Fibroblast of skin of scalp (primary cell): Measurements from ENCODE around the gene ANO8.
A peak's percentile ranks its signal among the peaks of the same experiment; 100 is the strongest.
"Not testable (repeated sequence)": the region's sequence is repeated elsewhere in the genome, so short reads cannot be mapped to it uniquely, and the experiment has no call there.

Experiments used
- DNase-seq: peaks from one replicate; pipeline ENCODE4 v3.0.0-alpha.2; 2013

Gene ANO8

DNA sequence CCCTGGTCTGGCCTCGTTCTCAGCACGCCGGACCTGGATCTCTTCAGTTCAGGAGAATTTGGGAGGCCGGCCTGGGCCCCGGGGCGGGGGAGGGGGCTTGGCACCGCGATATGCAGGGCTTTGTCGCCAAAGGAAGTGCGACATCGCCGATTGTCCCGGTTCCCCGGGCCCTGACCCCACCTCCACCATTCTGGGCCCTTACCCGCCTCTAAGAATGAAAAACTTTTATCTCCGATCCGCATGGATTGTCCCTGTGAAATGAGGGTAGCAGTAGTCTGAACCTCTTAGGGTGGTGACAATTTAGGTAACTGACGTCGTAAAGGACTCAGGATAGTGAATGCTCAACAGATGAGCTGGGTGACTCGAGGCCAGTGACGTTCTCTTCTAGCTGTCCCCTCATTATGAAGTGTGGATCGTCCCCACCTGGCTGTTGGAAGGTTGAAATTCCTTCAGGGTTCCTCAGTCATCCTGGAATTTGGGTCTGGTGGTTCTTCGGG, 24.6 kb downstream of the ANO8 start:
- DNase-seq = no peak

DNA sequence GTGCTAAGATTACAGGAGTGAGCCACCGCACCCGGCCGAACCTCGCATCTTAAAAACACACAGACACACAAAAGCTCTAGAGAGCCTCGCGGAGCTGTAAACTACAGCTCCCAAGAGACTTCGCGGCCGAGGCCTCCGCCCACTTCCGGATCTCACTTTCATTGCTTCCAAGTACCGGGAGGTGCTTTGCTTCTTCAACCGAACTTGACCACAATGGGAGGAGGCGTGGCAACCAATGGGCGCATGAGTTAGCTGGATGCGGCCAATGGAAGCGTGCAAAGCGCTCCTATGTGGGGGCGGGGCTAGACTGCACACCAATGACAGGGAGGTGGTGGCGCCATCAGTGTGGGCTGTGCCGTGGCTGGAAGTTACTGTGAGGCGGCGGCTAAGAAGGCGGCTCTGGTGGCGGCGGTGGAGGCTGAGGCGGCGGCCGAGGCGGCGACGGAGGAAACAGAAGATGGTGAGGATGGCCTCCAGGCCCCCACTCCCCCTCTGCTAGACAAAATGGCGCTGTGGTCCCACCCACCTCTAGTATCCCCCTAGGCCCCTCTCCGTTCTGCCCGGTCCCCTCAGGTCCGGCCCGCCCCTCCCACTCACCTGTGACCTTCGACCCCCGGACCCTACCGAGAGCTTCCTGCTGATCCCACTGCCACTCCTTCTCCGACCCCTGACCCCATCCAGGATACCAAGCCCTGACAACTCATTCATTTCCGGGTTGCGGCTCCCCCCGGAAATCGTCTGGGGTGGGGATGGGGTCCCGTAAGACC, 25.3 kb downstream of the ANO8 start, which contains the start of gene DDA1:
Gene DDA1 (plus strand): TSS at position 366 of the 767 bp plus-strand sequence. CDS start 92 bp downstream, at position 458.
- DNase-seq = peak; percentile 100

DNA sequence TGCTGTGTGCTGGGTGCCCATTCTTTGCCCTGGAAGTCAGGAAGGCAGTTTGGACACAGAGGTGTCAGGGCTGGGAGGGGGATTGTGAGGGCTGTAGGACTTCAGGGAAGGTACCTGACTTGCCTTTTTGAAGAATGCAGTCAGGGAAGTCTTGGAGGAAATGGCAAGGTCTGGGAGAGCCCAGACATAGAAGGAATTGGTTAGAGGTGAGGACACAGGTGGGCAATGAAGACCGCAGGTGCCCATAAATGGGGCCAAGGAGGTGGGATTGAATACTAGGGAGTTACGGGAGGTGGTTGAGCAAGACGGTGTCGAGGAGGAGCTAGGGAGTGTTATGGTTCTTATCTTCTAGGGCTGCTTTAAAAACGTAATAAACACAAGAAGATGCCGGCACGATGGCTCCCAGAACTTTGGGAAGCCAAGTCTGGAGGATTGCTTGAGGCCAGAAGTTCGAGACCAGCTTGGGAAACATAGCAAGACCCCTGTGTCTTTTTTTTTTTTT, 26.7 kb downstream of the ANO8 start:
- DNase-seq = no peak

DNA sequence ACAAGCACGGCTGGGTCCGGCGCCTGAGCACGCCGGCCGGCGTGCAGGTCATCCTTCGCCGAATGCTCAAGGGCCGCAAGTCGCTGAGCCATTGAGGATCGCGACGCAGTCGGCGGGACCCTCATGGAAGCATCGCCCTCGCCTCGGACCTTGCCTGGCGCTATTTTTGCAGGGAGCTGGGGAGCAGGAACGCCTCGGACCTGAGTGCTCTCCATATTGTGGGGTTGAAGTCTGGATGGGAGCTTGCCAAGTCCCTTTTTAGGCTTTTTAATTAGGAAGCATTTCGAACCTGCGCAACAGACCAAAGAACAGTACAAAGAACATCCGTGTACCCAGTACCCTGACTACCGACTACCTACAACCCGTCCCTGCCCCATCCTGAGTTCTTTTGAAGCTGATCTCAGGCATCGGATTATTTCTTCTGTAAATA, 28.4 kb downstream of the ANO8 start:
- no peak for DNase-seq

DNA sequence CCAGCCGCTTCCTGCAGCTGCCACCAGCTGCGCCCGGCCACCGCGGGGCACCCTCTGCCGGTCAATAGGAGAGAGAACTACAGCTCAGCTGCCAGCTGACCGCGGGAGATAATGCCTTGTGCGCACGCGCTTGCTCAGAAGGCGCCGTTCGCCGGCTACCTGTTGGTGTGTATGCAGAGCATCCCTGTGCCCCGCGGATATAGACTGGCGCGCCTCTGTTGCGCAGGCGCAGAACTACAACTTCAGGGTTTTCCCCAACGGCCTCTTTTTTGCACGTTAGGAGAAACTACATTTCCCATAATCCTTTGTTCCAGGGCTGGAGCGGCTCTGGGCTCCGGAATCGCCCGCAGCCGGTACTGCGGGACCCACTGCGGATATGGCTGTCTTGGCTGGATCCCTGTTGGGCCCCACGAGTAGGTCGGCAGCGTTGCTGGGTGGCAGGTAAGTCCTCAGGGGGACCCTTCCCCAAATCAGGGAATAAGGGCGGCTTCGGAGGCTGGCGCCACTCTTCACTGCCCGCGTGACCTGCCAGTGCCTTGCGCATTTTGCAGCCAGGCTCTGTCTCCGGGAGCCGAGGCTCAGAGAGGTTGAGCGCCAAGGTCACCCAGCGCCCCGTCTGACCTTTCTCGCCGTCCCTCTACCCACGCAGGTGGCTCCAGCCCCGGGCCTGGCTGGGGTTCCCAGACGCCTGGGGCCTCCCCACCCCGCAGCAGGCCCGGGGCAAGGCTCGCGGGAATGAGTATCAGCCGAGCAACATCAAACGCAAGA, 29.0 kb downstream of the ANO8 start, which contains the start of gene MRPL34:
Gene MRPL34 (plus strand): TSS at position 356 of the 768 bp plus-strand sequence. CDS start 21 bp downstream, at position 377.
- peak; percentile 98 for DNase-seq

DNA sequence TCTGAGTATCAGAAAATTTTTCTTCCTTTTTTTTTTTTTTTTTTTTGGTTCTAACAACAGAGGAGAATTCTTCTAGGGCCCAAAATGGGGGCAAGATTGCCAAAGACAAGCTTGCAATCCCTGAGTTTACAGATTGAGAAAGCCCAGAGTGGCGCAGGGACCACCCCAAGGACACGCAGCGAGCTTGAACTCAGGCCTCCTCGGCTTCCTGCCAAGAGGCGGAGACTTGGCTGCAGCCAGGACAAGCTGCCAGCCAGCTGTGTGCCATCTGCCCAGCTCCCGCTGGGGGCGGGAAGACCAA, 29.5 kb downstream of the ANO8 start:
- DNase-seq = no peak

DNA sequence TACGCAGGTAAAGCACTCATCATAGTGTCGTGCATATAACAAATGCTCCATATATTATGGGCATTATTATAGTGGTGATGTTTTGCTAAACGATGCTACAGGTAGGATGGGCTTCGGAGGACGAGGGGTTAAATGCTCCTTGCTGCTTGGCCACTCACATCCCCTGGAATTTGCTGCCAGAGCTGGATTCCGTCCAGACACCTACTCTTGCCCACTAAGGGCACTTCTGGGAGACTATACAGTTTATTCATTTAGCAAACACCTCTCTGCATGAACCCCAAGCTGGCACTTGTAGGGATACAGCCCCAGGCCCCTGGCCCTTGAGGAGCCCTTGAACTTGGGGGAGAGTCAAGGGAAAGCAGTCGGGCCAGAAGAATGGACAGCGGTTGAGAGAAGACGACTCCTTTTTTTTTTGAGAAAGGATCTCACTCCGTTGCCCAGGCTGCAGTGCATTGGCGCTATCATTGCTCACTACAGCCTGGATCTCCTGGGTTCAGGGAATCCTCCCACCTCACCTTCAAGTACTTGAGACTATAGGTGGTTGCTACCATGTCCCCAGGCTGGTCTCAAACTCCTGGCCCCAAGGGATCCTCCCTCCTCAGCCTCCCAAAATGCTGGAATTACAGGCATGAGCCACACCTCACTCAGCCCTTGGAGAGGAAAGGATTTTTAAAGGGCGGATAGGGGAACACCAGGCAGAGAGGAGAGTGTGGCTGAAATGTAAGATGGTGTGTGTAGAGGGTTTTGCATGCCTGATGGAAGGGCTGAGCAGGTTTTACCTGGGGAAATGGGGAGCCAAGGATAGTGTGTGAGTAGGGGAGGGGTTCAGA, 30.1 kb downstream of the ANO8 start:
- DNase-seq = no peak

DNA sequence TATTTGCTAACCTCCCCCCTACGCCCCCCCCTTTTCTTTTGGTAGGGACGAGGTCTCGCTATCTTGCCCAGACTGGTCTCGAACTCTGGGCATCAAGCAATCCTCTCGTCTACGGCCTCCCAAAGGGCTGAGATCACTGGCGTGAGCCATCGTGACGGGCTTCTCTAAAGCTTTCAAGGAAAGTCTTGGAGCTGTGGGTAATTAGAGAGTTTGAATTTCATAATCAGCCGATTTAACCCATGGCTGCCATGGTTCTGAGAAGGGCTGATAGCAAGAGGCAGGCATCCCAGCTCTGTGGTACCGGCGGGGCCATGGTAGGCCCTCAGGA, 30.8 kb downstream of the ANO8 start:
- no peak for DNase-seq

DNA sequence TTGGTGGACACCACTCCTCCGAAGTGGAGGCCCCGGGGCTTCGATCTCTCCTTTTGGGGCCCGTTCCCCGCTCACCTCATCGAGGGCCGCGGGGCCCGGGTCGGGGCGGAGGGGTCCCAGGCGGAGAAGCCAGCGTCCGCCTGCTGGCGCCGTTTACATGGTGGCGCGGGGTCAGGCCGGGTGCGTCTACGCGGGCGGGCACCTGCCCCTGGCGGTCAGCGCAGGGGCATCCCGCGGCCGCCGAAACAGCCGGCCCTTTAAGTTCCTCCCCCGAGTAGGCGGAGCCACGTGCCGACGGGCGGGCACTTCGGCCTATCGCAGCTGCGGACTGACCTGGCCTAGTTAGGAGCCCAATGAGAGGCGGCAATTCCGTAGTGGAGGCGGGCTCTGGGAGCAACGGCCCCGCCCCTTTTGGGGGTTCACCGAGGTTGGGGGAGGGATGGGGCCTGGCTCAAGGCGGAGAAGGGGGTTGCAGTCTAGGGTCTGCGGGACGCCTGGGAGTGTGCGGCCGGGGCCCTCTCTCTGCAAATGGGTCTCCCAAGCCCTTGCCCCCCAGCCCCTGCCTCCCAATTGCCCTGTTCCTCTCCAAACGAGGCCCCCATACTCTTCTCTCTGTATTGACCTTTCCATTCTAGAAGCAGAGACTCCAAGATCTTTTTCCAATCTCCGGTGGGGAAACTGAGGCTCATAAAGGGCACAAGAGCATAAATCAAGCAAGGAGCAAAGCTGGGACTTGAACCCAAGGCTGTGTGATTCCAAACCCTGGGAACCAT, 31.3 kb downstream of the ANO8 start, which contains the start of gene ABHD8:
Gene ABHD8 (minus strand): TSS at position 259 of the 773 bp plus-strand sequence. CDS start 1,809 bp downstream, outside the sequence.
- DNase-seq = peak; percentile 95

DNA sequence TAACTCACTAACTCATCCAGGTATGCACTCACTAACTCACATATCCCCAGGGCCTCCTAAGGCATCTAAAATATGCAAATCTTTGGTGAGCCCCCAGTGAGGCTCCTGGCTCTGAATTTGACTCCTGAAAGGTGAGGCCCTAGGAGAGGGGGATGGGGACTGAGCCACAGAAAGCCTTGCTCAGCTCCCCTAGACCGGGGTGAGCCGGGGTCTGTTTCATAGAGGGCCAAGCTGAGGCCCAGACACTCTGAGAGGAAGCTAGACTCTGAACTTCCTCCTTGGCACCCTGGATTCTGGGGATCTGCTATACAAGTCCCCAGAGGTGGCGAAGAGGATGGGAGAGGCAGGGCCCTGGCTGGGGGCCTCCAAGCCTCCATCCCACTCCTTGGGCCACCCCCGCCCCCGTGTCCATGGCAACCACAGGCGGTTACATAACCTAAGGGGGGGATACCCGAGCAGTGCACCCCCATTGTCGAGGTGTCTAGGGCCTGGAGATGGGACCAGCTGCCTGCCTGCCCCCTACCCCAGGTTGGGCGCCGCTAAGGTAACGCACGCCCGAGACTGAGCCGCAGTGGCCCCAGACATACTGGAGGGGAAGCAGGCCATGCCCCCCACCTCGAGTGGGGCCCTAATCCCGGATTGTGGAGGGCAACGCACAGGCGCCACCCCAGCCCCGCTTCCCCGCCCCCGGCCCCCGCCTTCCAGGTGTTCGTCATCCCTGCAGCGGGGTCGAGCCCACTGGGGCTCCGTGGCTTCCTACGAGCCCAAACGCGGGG, 32.1 kb downstream of the ANO8 start:
- DNase-seq = no peak

DNA sequence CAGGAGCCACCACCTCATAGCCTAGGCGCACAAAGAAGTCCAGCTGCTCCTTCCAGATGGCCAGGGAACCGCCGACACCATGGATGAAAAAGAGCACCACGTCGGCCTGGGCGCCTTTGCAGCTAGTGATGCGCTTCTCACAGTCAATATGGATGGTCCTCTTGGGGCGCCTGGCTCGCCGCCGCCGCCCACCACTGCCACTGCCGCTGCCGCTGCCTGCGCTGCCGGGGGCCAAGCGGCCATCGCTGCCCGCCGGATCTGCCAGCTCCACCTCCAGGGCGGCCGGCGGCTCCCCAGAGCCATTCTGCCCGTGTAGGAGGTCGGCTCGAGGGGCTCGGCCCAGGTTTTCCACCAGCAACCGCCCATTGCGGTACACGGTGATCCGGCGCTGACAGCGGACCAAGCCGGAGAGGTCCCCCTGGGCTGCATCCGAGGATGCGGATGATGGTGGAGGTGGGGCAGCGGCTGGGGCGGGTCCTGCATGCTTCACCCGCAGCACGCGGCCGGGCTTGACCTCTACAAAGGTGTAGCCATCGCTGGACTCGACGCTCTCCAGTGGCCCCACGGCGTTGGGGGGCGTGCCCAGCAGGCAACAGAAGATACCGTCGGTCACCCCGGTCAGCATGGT, 33.5 kb downstream of the ANO8 start:
- no peak for DNase-seq

DNA sequence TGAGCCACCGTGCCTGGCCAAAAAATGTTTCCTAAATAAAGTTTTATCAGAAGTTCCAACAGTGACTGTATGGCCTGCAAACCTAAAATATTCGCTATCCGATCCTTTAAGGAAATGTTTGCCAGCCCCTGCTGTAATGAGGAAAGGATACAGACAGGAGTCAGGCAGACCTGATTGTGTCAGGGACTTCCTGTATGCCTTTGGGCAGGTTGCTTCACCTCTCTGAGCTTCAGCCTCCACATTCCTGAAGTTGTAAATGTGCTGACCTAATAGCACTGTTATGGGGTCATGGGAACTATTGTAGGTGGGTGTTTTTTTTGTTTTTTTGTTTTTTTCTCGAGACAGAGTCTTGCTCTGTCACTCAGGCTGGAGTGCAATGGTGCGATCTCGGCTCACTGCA, 37.7 kb downstream of the ANO8 start:
- no peak for DNase-seq

DNA sequence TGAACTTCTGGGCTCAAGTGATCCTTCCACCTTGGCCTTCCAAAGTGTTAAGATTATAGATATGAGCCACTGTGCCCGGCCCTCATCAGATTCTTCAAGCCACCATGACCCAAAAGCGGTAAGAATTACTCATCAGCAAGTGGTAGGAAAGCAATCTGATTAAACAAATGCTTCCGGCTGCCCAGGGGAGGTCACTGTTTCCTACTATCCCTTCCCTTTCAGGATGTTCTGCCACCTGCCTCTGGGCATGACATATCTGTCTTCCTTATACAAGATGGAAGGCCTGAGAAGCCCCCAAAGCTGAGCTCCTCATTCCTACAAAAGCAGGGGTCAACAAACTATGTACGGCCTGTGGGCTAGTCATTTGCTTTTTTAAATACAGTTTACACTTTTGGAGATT, 38.4 kb downstream of the ANO8 start:
- DNase-seq = no peak

DNA sequence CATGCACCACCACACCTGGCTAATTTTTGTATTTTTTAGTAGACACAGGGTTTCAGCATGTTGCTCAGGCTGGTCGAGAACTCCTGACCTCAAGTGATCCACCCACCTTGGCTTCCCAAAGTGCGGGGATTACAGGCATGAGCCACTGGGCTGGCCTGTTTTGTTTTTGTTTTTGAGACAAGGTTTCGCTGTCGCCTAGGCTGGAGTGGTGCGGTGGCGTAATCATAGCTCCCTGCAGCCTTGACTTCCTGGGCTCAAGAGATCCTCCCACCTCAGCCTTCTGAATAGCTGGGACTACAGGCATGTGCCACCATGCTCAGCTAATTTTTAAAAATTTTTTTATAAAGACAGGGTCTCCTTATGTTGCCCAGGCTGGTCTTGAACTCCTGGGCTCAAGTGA, 39.1 kb downstream of the ANO8 start:
- not testable (repeated sequence) for DNase-seq

DNA sequence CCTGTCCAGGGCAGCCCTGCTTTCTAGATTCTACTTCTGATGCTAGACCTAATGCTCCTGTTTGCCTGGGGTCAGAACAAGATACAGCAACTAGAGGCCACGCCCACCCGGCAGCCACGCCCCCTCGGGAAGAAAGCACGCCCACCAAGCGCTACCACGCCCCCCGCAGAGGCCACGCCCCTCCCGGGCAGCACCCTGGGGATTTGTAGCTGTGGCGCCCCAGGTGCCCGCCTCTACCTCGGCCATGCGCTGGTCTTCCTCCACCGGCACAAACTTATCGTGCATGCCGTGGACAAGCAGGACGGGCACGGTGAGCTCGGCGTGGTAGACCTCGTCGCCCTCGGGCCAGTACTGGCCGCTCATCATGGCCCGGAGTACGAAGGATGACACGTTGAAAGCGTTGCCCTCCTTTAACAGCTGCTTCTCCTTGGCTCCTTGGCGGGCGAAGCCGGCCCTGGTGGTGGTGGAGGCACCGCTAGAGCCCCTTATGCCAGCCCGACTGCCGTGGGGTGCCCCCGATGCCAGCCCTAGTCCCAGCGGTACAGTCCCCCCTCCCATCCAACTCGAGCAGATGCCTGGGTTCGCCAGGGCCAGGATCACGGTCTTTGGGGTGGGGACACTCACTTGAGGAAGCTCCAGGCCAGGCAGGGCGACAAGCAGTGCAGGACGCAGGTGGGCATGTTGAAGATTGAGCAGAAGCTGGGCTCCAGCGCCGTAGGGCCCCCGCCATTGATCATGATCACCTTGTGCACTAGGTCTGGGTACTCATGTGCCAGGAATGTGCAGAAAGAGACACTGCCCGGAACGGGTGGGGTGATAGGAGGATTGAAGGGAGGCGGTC, 40.4 kb downstream of the ANO8 start:
- peak; percentile 30 for DNase-seq

DNA sequence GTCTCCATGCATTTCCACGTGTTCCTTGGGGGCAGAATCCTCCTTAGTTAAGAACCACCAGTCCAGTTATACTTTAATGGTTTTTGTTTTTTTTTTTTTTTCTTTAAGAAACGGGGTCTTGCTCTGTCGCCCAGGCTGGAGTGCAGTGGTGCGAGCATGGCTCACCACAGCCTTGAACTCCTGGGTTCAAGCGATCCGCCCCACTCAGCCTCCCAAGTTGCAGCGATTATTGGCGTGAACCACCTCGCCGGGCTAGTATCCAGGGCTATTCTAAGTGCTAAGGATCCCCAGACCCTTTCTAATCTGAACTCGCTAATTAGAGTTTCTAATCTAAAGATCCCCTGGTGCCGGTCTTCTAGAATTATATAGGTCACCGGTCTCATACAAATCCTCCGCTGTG, 41.0 kb downstream of the ANO8 start:
- DNase-seq = no peak

DNA sequence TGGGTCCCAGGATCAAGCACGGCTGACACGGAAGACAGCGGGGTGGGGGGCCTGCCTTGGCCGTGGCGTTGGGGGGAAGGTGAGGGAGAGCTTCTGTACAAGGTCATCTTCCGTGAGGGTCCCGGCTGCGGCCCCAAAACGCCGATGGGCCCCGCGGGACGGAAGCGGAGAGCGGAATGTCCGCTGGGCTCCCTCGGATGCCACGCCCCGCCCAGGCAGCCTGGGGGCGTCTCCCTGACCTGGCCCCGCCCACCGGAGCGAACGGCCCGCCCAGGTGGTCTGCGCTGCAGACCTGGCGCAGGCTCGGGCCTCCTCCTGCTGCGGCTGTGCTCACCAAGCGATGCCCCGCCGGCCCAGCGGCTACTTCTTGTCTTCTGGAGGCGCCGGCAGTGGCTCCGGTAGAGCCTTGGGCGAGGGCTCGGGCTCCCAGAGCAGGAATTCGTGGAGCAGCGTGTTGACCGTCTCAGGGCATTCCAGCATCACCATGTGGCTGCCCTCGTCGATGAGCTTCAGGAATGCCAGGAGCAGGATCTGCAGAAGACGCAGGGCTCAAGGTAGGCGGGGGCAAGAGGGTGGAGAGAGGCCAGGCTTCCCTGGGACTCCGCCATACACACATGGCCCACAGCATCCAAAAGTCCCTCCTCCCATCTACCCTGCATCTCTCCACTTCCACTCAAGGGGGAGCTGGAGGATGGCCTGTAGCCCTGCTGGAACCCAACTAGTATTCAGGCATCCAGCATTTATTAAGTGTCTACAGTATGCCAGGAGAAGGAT, 42.2 kb downstream of the ANO8 start:
- peak; percentile 89 for DNase-seq

DNA sequence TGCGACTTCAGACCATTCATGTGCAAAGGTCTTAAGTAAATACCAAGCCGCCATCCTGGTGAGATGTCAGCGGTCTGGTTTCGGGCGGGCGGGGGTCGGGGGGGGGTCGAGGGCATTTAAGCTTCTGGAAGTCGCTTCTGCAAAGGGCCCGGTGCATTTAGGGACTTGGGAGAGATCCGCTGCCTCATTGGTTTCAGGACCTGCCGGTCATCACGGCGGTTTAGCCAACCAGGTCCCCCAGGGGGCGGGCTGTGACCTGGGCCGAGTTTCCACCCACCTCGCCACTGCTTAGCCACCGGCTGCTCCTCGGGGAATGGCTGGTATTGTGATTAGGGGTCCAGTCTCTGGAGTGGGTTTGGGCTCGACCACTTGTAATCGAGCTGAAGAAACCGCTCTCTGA, 45.2 kb downstream of the ANO8 start:
- peak; percentile 85 for DNase-seq

DNA sequence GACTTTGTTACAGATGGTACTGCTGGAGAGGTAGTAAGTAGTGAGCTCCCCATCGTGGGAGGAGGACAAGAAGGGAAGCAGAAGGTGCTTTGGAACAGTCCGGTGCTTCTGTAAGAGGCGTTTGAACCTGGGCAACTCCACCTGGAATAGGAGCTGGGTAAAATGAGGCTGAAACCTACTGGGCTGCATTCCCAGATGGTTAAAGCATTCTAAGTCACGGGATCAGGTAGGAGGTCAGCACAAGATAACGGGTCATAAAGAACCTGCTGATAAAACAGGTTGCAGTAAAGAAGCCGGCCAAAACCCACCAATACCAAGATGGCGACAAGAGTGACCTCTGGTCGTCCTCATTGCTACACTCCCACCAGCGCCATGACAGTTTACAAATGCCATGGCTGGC, 47.9 kb downstream of the ANO8 start:
- no peak for DNase-seq
